SKM-1 (cell line): Measurements from ENCODE around the gene SAP30BP.
A peak's percentile ranks its signal among the peaks of the same experiment; 100 is the strongest.

Experiments used
- DNase-seq: peaks from one replicate; lab custom pipeline; 2025; ENCODE audit not compliant: unreplicated experiment; lab: John Stamatoyannopoulos, UW

Gene SAP30BP

DNA sequence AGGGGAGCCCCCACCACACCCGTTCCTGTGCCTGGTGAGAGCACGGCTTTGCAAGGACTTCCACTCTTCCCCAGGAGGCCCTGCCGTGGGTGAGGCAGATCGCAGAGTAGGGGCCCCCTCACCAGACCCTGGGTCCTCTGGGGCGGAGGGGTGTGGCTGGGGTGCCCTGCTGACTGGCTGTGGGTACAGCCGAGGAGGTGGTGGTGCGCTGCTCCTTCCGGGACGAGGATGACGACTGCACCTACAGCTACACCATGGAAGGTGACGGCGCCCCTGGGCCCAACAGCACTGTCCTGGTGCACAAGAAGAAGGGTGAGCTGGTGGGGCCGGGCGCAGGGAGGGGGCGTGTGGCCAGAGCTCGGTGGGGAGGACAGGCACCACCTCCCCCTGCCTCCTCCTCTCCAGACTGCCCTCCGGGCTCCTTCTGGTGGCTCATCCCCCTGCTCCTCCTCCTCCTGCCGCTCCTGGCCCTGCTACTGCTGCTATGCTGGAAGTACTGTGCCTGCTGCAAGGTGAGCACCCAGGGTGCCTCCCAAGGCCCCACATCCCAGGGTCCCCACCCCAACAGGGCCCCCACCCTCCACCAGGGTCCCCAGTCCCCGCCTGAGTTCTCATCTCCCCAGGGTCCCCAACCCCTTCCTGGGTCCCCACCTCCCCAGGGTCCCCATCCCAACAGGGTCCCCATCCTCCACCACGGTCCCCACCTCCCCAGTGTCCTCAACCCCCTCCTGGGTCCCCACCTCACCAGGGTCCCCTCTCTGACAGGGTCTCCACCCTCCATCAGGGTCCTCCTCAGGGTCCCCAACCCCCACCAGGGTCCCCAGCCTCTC is 70.2 kb downstream of the SAP30BP start:
- no peak for DNase-seq

DNA sequence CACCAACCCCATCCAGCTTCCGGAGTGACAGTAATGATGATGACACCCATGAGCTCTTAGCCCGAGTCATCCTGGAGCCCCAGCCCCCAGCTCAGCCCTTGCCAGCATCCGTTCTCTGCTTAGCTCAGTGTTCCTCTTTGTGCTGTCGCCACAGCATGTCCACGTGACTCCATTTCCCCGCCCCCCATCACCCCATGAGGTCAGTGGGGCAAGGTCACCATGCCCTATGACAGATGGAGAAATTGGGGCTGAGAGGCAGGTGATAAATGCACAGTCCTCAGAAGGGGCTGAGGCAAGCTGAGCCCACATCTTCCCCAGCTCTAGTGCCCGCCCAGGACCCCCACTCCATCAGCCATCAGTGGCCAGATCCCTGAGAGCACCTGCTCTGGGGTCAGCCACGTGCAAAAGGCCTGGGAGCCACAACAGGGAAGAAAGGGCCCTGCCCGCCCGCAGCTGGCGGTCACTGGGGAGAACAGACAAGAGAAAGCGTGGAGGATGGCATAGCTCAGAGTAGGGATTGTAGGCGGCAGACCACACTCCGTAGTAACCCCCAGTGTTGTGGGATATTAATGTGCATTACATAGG is 71.2 kb downstream of the SAP30BP start:
- DNase-seq, result peak; percentile 91

DNA sequence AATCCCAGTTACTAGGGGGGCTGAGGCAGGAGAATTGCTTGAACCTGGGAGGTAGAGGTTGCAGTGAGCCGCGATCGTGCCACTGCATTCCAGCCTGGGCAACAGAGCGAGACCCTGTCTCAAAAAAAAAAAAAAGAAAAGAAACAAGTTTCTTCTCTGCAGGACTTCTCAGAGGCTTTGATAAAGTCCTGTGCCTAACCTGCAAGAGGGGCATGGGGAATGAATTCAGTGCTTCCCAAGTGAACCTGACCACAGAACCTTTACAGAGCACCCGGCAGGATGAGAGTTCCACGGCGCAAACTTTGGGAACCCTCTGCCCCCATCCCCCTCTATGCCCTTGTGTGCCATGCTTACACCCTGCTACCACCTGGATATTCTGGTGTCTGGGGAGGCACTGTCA is 72.0 kb downstream of the SAP30BP start:
- DNase-seq, result no peak

DNA sequence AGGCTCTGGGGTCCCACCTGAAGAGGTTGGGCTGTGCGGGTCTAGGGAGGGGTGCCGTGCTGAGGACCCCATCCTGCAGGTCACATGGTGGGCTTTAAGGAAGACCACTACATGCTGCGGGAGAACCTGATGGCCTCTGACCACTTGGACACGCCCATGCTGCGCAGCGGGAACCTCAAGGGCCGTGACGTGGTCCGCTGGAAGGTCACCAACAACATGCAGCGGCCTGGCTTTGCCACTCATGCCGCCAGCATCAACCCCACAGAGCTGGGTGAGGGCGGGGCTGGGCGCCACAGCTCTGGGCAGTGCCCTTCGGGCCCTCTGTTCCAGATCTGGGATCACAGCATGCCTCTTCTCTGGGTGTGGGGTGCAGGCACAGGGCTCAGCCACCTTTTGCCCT is 72.7 kb downstream of the SAP30BP start:
- no peak for DNase-seq

- no peak for DNase-seq
Measured at GRCh38 chr17:75740215-75740614, 73.1 kb downstream of the SAP30BP start.

GRCh38 chr17:75740631-75741077 is 73.5 kb downstream of the SAP30BP start:
- DNase-seq, result no peak

DNA sequence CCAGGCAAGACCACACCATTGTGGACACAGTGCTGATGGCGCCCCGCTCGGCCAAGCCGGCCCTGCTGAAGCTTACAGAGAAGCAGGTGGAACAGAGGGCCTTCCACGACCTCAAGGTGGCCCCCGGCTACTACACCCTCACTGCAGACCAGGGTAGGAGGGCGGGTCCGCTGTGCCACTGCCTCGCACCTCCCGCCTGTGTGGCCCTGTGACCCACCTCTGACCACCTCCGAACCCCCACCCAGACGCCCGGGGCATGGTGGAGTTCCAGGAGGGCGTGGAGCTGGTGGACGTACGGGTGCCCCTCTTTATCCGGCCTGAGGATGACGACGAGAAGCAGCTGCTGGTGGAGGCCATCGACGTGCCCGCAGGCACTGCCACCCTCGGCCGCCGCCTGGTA is 75.2 kb downstream of the SAP30BP start:
- no peak for DNase-seq

- no peak for DNase-seq
Measured at GRCh38 chr17:75743625-75744206, 76.6 kb downstream of the SAP30BP start.

DNA sequence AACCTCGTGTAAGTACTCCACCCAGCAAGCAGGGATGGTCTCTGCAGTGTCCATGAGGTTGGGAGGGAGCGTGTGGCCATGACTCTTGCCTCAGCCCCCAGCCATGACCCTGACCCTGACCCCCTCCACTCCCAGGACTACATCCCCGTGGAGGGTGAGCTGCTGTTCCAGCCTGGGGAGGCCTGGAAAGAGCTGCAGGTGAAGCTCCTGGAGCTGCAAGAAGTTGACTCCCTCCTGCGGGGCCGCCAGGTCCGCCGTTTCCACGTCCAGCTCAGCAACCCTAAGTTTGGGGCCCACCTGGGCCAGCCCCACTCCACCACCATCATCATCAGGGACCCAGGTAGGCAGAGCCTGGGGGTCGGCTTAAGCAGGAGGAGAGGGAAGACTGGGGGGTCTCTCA is 81.6 kb downstream of the SAP30BP start:
- no peak for DNase-seq

DNA sequence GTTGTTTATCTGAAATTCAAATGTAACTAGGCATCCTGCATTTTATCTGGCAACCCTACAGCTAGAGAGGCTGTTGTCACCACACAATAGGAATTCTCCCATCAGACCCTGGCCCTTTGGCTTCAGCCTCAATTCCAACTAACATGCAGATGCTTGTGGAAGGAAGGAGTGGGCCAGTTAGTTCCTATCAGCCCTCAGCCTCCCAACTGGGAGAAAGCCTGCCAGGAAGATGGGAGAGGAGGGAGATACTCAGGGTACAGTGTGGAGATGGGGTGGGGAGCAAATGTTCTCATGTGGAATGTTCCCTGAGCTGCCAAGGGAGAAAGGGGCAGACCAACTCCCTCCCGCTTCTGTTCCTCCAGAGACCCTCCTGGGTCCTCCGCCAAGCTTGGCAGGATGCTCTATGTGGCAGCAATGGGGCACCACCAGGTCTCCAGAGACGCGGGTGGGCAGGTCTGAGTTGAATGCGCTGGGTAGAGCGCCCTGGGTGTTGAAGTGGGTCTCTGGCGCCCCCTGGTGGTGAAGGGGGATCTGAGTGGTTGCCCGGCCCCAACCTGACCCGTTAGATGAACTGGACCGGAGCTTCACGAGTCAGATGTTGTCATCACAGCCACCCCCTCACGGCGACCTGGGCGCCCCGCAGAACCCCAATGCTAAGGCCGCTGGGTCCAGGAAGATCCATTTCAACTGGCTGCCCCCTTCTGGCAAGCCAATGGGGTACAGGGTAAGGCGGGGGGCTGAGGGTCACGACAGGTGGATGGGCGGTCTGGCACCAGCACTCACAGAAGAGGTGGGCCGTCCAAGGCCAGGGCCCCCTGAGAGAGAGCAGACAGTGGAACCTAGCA is 82.6 kb downstream of the SAP30BP start:
- DNase-seq, result peak; percentile 11

DNA sequence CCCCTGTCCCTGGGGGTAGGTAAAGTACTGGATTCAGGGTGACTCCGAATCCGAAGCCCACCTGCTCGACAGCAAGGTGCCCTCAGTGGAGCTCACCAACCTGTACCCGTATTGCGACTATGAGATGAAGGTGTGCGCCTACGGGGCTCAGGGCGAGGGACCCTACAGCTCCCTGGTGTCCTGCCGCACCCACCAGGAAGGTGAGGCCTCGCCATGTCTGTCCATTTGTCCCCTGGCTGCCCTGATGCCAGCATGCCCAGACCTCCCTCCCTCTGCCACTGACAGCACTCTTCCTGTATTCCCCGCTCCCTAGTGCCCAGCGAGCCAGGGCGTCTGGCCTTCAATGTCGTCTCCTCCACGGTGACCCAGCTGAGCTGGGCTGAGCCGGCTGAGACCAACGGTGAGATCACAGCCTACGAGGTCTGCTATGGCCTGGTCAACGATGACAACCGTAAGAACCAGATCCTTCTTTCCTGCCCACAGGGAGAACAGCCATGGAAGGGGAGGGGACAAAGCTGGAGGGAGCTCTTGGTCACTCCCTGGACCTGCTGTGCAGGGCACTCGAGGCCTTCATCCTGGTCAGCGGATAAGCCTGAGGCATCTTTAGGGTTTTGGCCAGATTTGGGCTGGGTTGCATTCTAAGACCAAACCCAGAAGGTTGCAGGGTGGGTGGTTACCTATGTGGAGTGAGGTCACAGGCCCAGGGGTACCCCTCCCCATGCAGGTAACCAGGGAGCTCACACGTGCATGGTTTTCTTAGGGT is 83.7 kb downstream of the SAP30BP start:
- no peak for DNase-seq

DNA sequence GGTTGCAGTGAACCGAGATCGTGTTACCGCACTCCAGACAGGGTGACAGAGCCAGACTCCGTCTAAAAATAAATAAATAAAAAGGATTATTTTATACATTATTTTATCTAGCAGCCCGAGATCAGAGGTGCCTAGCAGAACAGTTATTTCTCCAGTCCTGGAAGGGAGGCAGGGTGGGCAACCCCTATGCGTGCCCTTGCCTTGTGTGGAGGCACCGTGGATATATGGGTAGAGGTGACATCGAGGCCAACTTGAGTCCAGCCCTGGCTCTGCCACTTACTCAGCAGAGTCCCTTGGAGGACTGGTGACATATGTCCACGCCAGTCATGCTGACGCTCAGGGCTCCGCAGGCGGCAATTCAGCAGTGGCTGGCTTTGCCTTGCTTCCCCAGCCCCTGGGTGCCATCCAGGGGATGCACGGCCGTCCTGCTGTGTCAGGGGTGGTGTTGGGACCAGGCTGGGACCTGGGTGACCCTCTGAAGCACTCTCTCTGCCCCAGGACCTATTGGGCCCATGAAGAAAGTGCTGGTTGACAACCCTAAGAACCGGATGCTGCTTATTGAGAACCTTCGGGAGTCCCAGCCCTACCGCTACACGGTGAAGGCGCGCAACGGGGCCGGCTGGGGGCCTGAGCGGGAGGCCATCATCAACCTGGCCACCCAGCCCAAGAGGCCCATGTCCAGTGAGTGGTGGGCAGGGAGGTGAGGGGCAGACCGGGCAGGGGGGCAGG is 84.7 kb downstream of the SAP30BP start:
- no peak for DNase-seq

DNA sequence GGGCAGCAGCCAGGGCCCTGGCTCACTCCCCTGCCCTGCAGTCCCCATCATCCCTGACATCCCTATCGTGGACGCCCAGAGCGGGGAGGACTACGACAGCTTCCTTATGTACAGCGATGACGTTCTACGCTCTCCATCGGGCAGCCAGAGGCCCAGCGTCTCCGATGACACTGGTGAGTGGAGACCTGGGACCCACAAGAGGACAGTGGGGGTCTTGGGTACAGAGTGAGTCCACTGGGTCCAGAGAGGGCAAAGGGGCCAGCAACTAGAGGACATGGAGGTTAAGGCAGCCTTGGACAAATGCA is 85.2 kb downstream of the SAP30BP start:
- DNase-seq, result no peak

GRCh38 chr17:75752802-75753513 is 85.8 kb downstream of the SAP30BP start:
- DNase-seq, result no peak

DNA sequence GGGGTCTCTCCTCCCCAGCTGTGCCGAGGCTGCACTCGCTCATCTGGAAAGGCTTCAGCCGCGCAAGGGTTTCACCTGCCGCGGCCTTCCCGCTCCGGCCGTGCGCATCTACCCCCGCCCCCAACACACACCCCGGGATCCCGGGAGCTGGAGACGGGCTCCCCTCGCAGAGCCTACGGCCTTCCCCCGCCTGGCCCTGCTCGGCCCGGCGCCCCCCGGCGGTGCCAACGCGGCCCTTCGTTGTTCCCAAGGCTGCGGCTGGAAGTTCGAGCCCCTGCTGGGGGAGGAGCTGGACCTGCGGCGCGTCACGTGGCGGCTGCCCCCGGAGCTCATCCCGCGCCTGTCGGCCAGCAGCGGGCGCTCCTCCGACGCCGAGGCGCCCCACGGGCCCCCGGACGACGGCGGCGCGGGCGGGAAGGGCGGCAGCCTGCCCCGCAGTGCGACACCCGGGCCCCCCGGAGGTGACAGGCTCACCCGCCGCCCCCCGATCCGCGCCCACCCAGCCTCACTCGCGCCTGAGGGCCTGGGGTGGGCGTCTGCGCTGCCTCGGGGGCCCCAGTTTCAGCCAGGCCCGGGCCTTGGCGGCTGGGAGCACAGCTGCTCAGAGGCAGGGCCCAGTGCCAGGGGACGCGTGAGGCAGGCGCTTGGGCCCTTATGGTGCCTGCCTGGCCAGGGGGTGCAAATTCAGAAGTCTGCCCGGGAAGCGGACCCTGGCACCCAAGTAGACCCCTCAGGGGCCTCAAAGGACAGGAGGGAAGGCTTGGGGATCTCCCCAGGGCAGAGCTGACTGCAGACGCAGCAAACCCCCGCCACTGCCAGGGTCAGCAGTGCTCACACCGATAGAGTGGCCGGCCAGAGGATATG is 86.6 kb downstream of the SAP30BP start:
- peak; percentile 40 for DNase-seq

- no peak for DNase-seq
Measured at GRCh38 chr17:75754378-75755204, 87.5 kb downstream of the SAP30BP start.

DNA sequence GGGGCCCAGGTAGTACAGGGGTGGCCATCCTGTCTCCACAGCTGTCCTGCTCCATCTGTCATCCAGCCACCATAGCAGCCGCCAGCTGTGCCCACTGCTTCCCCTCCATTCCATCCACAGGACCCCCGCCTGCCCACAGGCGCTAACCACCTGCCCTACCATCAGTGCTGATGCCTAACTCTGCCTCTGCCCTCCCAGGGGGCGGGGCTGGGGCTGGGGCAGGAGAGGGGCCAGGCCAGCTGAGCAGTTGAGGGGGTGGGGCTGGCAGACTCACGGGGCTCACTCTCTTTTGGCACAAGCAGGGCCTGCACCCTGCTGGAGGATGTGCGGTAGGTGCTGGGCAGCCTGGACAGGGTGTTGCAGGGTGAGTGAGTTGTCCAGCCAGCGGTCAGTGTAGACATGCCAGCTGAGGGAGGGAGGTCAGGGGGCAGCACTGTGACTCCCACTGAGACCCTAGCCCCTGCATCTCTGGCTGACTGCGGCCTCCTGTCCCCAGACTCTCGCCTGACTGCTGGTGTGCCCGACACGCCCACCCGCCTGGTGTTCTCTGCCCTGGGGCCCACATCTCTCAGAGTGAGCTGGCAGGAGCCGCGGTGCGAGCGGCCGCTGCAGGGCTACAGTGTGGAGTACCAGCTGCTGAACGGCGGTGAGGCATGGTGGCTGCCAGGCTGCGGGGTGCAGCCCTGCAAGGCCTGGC is 88.2 kb downstream of the SAP30BP start:
- DNase-seq, result no peak
